Forelimb muscle (tissue), 1 donor: ENCODE data around the gene TRAPPC4. TPM values are rescaled to one million over a fixed set of nuclear protein-coding genes. Genes with fewer than 3 reads are reported as not detected.
"Not testable (repeated sequence)": the region's sequence is repeated elsewhere in the genome, so short reads cannot be mapped to it uniquely, and the experiment has no call there.

Experiments
- DNase-seq: peaks from one replicate; pipeline ENCODE4 v3.0.0-alpha.2; 2013; ENCODE audit warnings: low read depth
- polyA plus RNA-seq: library from polyadenylated mRNA; unstranded; fragments of 120-200 nt; gene quantifications from one replicate; pipeline ENCODE4 v1.2.1, GENCODE V29; 2013; ENCODE audit not compliant: insufficient read length

Gene TRAPPC4
- polyA plus RNA-seq, 1 donor = 41.5 TPM

DNA sequence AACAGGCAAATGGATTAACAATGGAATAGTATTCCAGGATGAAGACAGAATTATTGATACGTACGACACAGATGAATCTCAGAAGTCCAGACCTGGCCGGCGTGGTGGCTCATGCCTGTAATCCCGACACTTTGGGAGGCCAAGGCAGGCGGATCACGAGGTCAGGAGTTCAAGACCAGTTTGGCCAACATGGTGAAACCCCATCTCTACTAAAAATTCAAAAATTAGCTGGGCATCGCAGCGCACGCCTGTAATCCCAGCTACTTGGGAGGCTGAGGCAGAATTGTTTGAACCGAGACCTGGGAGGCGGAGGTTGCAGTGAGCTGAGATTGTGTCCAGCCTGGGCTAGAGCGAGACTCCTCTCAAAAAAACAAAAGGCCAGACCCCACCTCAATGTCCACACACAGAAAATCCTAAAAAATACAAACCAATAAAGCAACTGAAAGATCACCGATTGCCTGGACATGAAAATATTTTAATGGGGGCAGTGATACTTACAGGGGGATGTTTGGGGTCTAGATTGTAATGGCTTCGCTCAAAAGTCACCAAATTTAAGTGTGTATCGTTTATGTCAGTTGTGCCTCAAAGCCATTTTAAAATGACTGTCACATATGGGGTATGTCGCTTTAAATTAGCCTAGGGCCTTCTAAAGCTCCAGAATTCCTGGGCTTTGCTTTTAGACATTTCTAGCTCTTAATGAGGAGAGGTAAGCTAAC lies 4.2 kb upstream of the TRAPPC4 start:
- no peak for DNase-seq

DNA sequence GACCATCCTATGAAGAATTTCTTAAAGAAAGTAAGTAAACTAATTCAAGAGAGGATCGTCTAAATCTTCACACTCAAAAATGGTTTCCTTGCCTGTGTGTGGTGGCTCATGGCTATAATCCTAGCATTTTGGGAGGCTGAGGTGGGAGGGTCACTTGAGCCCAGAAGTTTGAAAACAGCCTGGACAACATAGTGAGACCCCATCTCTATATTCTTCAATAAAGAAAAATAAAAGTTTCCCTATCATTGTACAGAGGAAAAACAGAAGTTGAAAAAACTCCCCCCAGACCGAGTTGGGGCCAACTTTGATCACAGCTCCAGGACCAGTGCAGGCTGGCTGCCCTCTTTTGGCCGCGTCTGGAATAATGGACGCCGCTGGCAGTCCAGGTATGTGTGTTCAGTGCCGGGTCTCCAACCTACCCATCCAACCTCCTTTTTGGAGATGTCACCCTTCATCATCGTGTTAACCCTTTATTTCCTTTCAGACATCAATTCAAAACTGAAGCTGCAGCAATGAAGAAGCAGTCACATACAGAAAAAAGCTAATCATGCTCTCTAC lies 3.4 kb upstream of the TRAPPC4 start:
- no peak for DNase-seq

DNA sequence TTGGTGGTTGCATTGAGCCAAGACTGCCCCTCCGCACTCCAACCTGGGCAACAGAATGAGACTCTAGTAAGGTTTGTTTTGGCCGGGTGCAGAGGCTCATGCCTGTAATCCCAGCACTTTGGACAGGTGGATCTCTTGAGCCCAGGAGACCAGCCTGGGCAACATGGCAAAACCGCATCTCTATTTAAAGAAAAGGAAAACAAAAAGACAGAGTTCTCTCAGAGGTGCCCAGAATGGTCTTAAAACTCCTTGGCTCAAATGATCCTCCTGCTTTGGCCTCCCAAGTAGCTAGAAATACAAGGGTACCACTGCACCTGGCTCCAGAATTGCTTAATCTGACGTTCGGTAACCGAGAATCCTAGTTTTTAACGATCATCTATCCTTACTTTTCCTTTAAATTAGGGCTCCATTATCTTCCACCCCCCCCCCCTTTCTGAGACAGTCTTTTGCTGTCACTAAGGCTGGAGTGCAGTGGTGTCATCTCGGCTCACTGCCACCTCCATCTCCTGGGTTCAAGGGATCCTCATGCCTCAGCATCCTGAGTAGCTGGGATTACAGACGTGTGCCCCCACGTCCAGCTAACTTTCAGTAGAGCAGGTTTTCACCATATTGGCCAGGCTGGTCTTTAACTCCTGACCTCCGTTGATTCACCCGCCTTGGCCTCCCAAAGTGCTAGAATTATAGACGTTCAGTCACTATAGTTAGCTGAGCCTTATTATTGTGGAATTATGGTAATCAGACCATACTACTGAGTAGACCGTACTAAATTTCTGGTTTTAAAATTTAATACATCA lies 2.2 kb upstream of the TRAPPC4 start:
- DNase-seq = no peak

DNA sequence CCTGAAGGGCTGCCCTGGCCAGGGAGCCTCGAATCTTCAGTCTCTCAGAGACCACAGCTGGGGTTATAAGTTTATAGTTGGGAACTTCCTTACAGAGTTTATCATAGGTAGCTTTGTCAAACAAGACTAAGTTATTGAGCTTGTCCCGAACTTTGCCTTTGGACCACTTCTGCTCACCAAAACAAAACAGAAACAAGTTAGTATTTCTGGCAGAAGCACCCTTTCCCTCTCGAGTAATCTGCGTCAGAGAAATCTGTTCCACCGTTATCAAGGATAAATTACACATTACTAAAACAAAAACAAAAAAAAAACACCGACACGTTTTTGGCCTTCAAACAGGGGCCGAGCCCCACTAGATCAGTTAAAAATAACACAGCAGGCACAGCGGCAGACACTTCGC lies 1.2 kb upstream of the TRAPPC4 start:
- not testable (repeated sequence) for DNase-seq

DNA sequence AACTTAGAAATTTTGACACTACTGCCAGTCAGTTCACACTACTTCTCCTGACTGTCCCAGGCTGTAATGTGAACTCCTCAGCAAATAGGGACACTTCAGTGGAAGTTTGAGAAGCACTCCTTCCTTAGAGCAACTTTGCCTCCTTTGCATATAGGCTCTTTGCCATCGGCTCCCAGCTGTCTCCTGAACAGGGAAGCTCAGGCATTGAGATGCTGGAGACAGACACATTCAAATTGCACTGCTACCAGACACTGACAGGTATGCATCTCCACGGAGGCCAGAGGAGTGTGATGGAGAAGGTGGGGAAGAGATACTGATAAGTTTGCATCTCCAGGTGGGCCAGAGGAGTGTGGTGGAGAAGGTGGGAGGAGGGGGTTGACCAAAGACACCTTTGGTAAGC lies 1.4 kb downstream of the TRAPPC4 start:
- DNase-seq = no peak

DNA sequence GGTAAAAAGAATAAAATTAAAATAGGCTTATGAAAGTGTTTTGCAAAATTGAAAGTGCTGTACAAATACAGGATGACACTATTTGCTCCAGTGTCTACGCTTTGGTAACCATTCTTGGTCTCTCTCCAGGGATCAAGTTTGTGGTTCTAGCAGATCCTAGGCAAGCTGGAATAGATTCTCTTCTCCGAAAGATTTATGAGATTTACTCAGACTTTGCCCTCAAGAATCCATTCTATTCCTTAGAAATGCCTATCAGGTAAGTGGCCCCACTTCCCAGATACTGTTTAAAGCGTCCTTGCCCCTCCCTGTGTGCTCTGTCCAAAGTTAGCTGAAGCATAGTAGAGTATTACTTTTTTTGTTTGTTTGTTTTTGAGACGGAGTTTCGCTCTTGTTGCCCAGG lies 3.1 kb downstream of the TRAPPC4 start:
- no peak for DNase-seq

DNA sequence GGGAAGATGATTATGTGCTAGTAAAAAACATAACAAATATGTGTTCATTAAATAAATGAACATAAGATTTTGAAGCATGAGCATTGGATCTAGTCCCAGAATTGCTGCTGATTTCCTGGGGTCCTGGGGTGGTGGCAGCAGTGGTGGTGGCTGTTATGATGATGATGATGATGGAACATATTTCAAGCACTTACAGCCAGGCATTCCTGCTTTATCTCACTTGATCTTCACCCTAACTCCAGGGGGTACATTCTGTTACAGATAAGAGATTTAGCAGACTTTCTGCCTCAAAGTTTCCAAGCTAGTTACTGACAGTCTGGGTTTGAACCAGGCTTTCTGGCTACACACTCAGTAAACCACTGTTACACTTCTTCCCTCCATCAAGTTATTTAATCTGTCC lies 5.2 kb downstream of the TRAPPC4 start:
- no peak for DNase-seq

DNA sequence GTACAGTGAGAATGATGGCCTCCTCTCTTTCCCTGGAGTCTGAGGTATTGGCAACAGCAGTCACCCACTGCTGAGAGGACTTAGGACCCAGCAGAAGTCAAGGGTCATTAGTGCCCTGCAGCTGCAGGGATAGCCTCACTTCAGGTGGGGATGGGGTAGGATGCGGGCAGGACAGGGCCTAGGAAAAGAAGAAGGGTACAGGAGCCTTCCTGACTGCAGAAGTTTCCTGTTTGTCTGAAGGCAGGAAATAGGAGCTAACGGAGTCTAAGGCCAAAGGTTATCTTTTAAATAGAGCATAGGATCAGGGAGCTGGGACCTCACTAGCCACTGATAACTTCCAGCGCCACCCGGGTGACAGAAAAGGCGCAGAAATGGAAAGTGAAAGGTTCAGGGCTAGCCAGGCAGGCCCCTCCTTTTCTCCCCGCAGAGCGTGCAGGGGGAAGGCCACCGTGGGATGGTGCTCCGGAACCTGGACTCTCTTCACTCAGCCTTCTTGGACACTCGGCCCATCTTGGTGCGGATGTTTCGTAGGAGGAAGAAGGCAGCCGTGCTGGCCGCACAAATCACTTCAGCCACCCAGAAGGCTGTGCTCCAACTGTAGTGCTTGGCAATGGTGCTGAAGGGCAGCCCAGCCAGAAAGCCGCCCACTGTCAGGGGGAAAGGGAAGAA lies 6.0 kb downstream of the TRAPPC4 start:
- DNase-seq = no peak

DNA sequence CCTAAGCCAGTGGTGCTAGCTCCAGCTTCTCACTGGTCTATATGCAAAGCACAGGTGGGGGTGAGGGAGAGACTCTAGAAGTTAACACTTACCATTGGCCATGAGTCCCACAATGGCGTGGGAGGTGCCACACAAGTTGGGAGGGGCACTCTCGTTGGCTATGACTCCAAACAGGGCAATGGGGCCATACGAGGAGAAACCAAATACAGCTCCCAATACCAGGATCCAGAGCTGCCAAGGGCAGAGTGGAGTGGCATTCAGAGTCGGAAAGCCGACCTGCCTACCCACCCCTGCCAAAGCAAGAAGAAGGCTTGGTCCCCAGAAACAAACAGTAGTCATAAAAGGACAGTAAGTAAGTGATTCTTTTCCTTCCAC lies 6.5 kb downstream of the TRAPPC4 start:
- DNase-seq = no peak

DNA sequence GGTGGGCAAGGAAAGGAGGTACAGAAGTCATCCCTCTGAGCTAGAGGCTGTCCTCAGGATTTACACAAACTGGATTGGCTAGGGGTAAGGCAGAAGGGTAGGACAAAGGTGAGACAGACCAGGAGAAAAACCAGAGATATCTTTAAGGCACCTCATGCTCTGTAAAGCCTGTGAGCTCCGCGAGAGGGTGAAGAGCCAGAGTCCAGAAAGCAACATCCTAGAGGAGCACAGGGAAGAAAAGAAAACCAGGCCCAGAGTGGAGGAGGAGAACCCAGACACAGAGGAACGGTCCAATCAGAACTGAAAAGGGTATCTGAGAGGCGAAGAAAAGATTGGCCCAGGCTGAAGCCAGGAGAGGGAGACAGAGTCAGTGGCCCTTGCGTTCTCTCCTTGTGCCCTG lies 7.0 kb downstream of the TRAPPC4 start:
- DNase-seq = no peak

DNA sequence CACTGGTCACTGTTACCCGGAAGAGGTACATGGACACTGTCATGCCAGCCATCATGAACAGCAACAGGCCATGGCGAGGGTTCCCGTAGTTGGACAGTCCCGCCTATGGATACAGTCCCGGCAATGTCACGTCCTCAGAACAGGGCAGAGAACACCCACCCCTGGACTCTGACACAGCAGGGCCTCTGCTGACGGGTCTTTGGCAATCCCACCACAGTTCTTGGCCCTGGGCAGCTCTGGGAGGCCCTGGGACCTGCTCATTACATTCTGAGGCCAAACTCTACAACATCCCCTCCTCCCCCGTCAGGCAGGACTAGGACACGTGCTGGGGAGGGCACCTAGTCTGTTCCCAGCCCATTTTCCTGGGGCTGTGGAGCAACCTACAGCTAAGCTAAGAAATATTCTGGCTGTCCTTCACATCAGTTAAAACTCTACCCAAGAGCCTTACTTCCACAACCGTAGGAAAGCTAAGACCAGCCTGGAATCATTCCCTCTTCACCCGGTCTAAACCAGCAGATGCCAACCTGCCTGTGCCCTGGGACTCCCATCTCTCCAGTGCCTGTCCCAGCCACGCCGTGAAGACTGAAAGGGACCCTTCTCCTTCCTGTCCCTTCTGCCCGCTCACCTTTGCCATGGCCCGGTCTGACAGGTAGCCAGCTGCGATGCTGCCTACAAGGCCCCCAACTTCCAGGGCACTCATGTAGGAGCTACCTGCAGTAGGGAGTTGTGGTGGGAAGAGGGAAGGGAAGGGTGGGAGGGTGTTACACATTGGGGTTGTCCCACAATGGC lies 7.6 kb downstream of the TRAPPC4 start:
- no peak for DNase-seq

DNA sequence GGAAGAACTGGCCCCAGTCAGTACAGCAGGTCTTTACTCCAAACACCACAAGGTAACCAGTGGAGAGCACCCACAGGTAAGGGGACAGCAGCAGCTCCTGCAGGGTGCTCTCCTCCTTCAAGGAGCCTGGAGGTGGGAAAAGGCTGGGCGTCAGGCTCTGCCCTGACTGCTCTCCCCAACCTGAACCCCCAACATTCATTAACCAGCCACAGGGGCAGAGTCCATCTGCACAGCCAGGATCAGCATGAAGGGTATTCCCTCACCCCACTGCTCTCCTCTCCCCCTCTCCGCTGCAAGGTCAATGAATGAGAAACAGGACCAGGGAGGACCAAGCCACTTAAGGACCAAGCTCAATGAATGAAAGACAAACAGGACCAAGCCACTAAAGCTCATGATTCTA lies 8.4 kb downstream of the TRAPPC4 start:
- no peak for DNase-seq

DNA sequence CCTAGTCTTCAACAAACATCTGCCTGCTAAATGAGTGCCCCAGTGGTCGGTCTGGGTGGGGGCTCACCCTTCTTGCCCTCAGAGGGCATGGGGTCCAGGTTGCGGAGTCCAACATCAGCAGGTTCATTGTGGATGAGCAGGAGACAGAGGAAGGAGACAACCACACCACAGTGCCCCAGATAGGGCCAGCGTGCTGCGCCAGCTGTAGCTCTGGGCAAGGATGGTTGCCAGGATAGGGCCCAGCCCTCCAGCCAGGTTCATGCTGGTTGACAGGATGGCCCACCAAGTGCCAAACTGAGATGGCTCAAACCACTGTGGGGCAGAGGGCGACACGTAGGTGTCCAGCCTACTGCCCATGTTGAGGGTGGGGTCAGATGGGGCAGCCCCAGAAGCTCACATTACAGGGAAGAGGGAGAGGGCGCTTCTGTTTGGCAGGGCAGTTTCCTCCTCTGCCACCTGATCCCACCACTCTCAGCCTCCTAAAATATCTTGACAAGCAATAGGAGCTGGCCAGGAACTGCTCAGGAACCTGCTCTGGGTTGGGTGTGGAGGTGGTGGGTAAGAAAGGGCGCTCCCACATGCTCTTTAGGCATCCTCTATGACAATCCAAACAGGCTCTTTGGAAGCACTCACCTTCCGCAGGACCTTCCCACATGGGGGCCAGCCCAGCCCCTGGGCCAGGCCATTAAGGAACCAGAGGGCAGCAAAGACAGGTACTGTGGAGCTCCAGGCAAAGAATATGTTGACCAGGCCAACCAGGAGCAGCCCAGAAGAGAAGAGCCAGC lies 9.2 kb downstream of the TRAPPC4 start:
- no peak for DNase-seq

DNA sequence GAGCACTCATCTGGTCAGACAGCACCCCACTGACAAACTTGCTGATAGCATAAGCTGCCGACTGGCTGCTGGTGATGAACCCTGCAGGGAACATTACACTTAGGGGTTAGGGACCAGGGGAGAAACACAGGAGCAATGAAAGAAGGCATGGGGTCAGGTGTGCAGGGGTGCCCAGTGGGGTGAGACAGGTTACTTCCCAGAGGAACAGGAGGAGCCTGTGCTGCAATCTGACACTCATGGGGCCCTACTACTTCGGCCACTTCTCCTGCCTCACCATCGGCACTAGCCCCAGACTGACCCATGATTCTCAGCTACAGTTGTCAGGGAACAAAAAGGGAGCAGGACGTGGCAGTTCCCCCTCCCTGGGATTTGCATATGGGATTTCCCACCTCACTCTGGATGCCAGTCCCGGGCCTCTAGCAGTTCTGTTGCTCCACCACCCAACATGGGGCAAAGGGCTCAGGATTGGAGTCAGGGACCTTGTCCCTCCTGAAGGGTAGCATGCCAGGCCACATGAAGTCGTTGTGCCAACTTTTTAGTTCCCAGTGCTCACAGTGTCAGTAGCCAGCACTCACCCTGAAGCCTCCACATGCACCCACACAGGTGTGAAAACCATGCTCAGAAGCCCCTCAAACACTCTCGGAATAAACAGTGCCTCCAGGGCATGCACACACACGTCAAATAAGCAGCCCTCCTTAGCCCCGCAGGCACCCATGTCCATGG lies 9.9 kb downstream of the TRAPPC4 start:
- no peak for DNase-seq

DNA sequence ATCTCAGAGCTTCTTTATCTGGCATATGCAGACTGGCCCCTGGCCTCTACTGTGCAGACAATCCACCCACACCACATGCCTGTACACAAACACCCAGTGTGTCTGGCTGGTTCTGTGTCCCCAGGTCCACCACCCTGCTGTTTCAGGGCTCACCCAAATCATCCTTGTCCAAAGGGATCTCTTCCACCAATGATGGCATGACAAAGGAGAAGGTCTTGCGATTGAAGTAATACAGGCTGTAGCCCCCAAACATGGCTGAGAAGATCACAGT lies 10.4 kb downstream of the TRAPPC4 start:
- DNase-seq = no peak

DNA sequence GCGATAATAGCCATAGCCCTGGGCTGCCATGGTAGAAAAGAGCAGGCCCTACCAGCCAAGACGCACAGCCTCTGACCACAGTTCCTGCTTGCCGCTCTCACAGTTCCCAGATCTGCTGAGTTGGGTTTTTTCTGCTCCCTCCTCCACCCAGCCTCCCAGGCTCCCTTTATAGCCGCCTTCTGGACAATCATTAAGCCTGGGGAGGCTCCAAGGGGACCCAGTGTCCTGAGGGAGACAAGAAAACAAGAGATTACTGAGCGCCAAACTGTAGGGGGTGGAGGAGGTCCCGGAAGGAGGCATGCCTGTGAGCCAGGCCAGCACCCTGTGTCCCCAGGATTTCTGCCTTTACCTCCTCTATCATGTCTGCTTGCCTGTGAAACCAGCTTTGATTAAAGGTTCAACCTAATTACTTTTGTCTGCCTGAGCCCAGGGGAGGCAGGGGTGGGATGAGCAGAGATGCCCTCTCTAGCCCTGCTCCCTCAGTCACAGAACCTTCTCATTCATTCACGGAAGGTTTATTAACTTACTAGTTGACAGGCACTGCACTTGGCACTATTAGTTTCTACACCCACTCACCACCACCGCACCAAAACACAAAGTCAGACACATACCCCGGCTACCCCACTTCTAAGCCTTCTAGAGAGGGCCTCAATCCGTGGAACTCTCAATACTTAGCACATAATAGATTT lies 10.9 kb downstream of the TRAPPC4 start:
- DNase-seq = no peak

DNA sequence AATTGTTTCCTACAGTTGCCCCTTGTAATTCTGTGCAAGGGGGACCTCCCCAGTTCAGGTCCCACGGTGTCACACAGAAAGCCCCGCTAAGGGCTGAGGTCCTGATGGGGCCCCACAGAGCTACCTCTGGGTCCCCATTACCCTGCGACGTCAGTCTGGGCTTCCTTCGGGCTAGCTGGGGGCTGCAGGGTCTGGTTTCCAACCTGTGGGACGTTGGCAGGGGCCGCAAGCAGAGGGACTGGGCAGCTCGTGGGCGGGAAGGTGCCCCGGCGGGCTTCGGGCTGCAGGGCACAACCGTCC lies 11.4 kb downstream of the TRAPPC4 start:
- DNase-seq = no peak

DNA sequence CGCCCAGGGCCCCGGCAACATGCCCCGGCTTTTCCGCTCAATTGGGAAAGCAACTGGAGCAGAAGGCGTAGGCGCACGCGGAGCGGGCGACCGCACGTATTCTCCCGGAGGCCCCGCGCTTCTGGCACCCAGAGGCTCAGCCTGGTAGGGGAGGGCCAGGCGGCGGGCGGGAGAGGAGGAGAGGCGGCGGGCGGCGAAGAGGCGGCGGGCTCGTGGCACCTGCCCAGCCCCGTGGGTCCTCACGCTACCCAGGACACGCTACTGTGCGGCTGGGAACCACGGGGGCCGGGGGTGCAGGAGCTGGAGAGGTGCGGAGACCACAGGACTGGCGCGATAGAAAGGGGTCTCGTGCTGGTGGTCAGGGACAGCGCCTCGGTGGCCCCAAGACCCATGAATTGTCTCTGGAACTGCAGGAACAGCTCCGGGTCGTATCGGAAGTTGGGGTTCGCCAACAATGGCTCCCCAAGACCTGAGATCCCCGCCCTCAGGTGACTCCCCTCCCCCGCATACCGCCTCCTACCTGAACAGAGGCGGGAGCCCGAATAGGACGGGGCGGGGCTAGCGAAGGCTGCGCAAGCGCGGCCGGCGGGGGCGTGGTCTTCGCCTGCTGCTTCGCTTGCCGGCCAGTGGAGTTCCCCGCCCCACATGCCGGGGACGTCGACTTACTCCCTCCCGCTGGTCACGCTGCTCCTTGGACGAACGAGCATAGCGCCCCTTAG lies 11.9 kb downstream of the TRAPPC4 start, which contains the start of gene SLC37A4:
TSS of gene SLC37A4 (minus strand) at position 549 of the 719 bp plus-strand sequence.
- peak; percentile 85 for DNase-seq

DNA sequence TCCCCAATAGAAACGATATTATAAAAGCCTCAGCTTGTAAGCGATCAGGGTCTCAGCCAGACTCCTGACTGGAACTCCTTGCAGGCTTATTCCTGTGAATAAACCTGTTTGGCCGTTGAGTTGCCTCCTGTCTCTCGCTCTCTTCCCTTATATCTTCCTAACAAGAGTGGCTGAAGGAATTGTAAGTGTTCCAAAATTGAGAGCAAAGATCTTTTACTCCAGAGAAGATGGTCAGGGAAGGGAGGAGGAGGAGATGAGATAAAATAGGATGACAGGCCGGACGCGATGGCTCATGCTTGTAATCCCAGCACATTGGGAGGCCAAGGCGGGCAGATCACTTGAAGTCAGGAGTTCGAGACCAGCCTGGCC lies 13.3 kb downstream of the TRAPPC4 start:
- no peak for DNase-seq
